ENCODE results near the gene ABL2. TPM values are rescaled to one million over a fixed set of nuclear protein-coding genes. Genes with fewer than 3 reads are reported as not detected.

ABL2 gene
- total and polyA plus RNA-seq, 2 donors (not counting 3 experiments of a cell fraction or from before 2014, with no cell fraction given), result 41.8 to 158 TPM

DNA sequence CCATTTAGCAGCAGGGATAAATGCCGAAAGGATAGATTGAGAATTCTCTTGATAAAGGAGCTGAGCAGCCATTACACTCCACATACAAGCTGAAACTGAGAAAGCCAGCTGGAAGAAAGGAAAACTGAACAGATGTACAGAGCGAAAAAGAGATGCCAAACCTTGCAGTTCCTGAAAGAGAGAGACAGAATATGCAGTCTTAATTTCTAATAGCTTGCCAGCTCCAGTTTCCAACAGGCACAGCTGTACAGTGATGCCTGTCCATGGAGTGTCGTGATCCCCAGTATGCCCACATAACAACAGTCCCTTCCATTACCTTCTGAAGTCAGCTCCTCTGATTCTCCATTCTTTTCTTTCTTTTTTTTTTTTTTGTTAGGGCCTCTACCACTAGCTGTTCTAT lies 22.7 kb downstream of the ABL2 start:
- ChIA-PET POLR2A (interaction anchor here (0.6 kb wide), 1 partner anchor 33 kb away, joined by 4 read pairs; no protein-coding TSS in a partner anchor), CTCF (interaction anchor here (0.9 to 1.3 kb wide), 5 partner anchors 16 to 120 kb away, joined by 3 to 4 read pairs (median 3); no protein-coding TSS in a partner anchor)
- TF ChIP-seq MYC (IDR thresholded peaks at IDR 0.05; ENCODE audit: low read depth, low read length) (no peak), POLR2AphosphoS5 (IDR thresholded peaks at IDR 0.05; ENCODE audit: insufficient read depth, low read depth, low read length) (no peak), POLR2A (IDR thresholded peaks at IDR 0.05; ENCODE audit: low read depth, low read length) (no peak), FOS (IDR thresholded peaks at IDR 0.05; ENCODE audit: borderline replicate concordance, insufficient read depth, low read length) (no peak), JUN (IDR thresholded peaks at IDR 0.05; ENCODE audit: borderline replicate concordance, insufficient read depth, insufficient read length, low read depth) (no peak), GATA2 (IDR thresholded peaks at IDR 0.05; ENCODE audit: insufficient read depth, insufficient read length, low read depth, low read length) (no peak), EZH2 (IDR thresholded peaks at IDR 0.05; ENCODE audit: borderline replicate concordance, low read depth, low read length, severe bottlenecking) (no peak)
- TF ChIP-seq, protein P1, sequence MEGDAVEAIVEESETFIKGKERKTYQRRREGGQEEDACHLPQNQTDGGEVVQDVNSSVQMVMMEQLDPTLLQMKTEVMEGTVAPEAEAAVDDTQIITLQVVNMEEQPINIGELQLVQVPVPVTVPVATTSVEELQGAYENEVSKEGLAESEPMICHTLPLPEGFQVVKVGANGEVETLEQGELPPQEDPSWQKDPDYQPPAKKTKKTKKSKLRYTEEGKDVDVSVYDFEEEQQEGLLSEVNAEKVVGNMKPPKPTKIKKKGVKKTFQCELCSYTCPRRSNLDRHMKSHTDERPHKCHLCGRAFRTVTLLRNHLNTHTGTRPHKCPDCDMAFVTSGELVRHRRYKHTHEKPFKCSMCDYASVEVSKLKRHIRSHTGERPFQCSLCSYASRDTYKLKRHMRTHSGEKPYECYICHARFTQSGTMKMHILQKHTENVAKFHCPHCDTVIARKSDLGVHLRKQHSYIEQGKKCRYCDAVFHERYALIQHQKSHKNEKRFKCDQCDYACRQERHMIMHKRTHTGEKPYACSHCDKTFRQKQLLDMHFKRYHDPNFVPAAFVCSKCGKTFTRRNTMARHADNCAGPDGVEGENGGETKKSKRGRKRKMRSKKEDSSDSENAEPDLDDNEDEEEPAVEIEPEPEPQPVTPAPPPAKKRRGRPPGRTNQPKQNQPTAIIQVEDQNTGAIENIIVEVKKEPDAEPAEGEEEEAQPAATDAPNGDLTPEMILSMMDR (IDR thresholded peaks at IDR 0.05; ENCODE audit: extremely low read depth in 1 of 2, insufficient read depth in 1 of 2, low read depth in 1 of 2, low read length in 2 of 2), result no peak
- TF ChIP-seq, protein P2, sequence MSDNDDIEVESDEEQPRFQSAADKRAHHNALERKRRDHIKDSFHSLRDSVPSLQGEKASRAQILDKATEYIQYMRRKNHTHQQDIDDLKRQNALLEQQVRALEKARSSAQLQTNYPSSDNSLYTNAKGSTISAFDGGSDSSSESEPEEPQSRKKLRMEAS (IDR thresholded peaks at IDR 0.05; ENCODE audit: insufficient read depth, insufficient read length), result no peak
- DNase-seq (ENCODE audit: low read depth, low spot score) (no peak), FAIRE-seq (no peak)
- H3K4me3 ChIP-seq (replicated peaks in 1 of 3; ENCODE audit: insufficient read depth in 1 of 3, low read depth in 1 of 3, low read length in 3 of 3), result no peak overlapping the region
- H3K79me2 ChIP-seq (ENCODE audit: control insufficient read depth, insufficient read depth, low read length), result peaks cover 67% of the 10 kb centered on the region
- H3K9me3 ChIP-seq (replicated peaks; ENCODE audit: control insufficient read depth, insufficient read depth, low read length), result no peaks in the 10 kb centered on the region
- H3K4me1 ChIP-seq (ENCODE audit: control insufficient read depth, extremely low read depth, insufficient read depth, low read length), result no peaks in the 10 kb centered on the region
- dilution Hi-C loops (cut with MboI; ENCODE audit: extremely low pct_ligation_motif_present, low sequenced_read_pairs), result no loop called here
- no peak overlapping the region for H3K4me2 ChIP-seq (ENCODE audit: insufficient read depth, low read length)
- no peak overlapping the region for H3K27ac ChIP-seq (ENCODE audit: insufficient read depth, low read depth, low read length)
- H3K27me3 ChIP-seq (ENCODE audit: control insufficient read depth in 2 of 2, insufficient read depth in 2 of 2, low read length in 2 of 2), result no peaks in the 10 kb centered on the region
- no peaks in the 10 kb centered on the region for H3K36me3 ChIP-seq (ENCODE audit: control insufficient read depth in 2 of 2, extremely low read depth in 1 of 2, insufficient read depth in 2 of 2, low read length in 2 of 2)
- peaks cover 6% of the 10 kb centered on the region for H4K20me1 ChIP-seq (replicated peaks; ENCODE audit: control insufficient read depth, extremely low read depth, insufficient read depth, low read length)
- BruUV-seq (replicated peaks), result no TSS peak
- H3K9me1 ChIP-seq (replicated peaks; ENCODE audit: control insufficient read depth, extremely low read depth, insufficient read depth, low read length), result no peaks in the 10 kb centered on the region
- H3K9ac ChIP-seq (replicated peaks; ENCODE audit: extremely low read depth, insufficient read depth, low read length), result no peak overlapping the region
- intact Hi-C loops (cut with micrococcal nuclease), result no loop called here
- H2AFZ ChIP-seq (ENCODE audit: low read depth, low read length), result no peak overlapping the region

All from endothelial cell of umbilical vein (primary cell).